Sigmoid colon (tissue), 7 donors: ENCODE data around the gene NT5C3A. TPM values are rescaled to one million over a fixed set of nuclear protein-coding genes. Genes with fewer than 3 reads are reported as not detected.
"Not testable (repeated sequence)": the region's sequence is repeated elsewhere in the genome, so short reads cannot be mapped to it uniquely, and the experiment has no call there.

Experiments
- DNase-seq: peaks from one replicate; pipeline ENCODE4 v3.0.0-alpha.2; 2019
- H3K27ac ChIP-seq, 4 donors: fragments of 200-600 bp; sonication (generic); one replicate each; pipeline ENCODE4 v1.5.1; 2016 to 2019; ENCODE audit warnings: mild to moderate bottlenecking in 1 of 4
- H3K27me3 ChIP-seq, 3 donors: fragments of 200-600 bp; sonication (generic); one replicate each; pipeline ENCODE4 v1.5.1; 2019; ENCODE audit warnings: mild to moderate bottlenecking in 1 of 3
- H3K36me3 ChIP-seq, 4 donors: fragments of 200-600 bp; sonication (generic); one replicate each; pipeline ENCODE4 v1.5.1; 2016 to 2019
- H3K4me1 ChIP-seq, 4 donors: fragments of 200-600 bp; sonication (generic); one replicate each; pipeline ENCODE4 v1.5.1; 2017 to 2019
- H3K4me3 ChIP-seq, 4 donors: fragments of 200-600 bp; sonication (generic); one replicate each; pipeline ENCODE4 v1.5.1; 2017 to 2019; ENCODE audit warnings: mild to moderate bottlenecking in 2 of 4, moderate library complexity in 1 of 4
- H3K9me3 ChIP-seq, 4 donors: fragments of 200-600 bp in 3 of 4; sonication (generic) in 3 of 4; one replicate each; pipeline versions ENCODE4 v1.5.1 to v1.6.1; 2013 to 2019
- CTCF ChIP-seq, 4 experiments: fragments of 450-650 bp in 3 of 4; fragments of 200-600 bp in 1 of 4; IDR thresholded peaks; one replicate each; pipeline ENCODE4 v1.5.1; 2016 to 2019; ENCODE audit warnings: antibody characterized with exemption in 4 of 4, mild to moderate bottlenecking in 3 of 4, moderate library complexity in 2 of 4
- EP300 ChIP-seq, 4 donors: sonication (generic); formaldehyde crosslinking; IDR thresholded peaks; one replicate each; pipeline ENCODE4 v1.6.1; 2017; ENCODE audit warnings: antibody characterized with exemption in 4 of 4
- POLR2A ChIP-seq, 2 donors: fragments of 450-650 bp; IDR thresholded peaks; one replicate each; pipeline ENCODE4 v1.6.1; 2016; ENCODE audit warnings: antibody characterized with exemption in 2 of 2, mild to moderate bottlenecking in 2 of 2, moderate library complexity in 2 of 2
- POLR2AphosphoS5 ChIP-seq, 4 donors: sonication (generic); formaldehyde crosslinking; IDR thresholded peaks; one replicate each; pipeline ENCODE4 v1.6.1; 2017; ENCODE audit warnings: antibody characterized with exemption in 4 of 4
- WGBS, 2 donors: extraction: QIAGEN DNeasy Blood & Tissue Kit; methylation state at CpG; one replicate each; pipeline ENCODE4 v1.1.7; 2013; 5-methylcytosine and 5-hydroxymethylcytosine counted together
- intact Hi-C: fragments of 100-400 bp; cut with DNase I; formaldehyde crosslinking; loops from one replicate; pipeline ENCODE4 v1.15.1; 2023
- polyA plus RNA-seq, 3 donors: library from polyadenylated mRNA; stranded (reverse); fragments of 200-250 nt; gene quantifications; one replicate each; pipeline ENCODE4 v1.2.3, GENCODE V29; 2013
- total RNA-seq, 4 donors: library from RNA; depleted of rRNA; stranded (reverse); fragments of >200 nt; gene quantifications; one replicate each; pipeline ENCODE4 v1.1.0, GENCODE V29; 2016
- donor health status: healthy with polysubstance abuse.
- donor health status: Bipolar disorder and iron deficiency.
- donor health status: healthy.

The NT5C3A gene
- total and polyA plus RNA-seq, 7 donors = 20.6 to 270 (median 29.6) TPM

- no peak overlapping the region for H3K4me3 ChIP-seq
- H3K9me3 ChIP-seq = no peaks in the 10 kb centered on the region
- no peaks in the 10 kb centered on the region for H3K4me1 ChIP-seq
- H3K27me3 ChIP-seq = no peaks in the 10 kb centered on the region
- H3K27ac ChIP-seq = no peak overlapping the region
- TF ChIP-seq POLR2AphosphoS5 (IDR thresholded peaks at IDR 0.05) = no peak
- no peak for TF ChIP-seq EP300 (IDR thresholded peaks at IDR 0.05)
- TF ChIP-seq CTCF (IDR thresholded peaks at IDR 0.05) = no peak
- TF ChIP-seq POLR2A (IDR thresholded peaks at IDR 0.05) = no peak
- no peak for DNase-seq
- intact Hi-C loops = no loop called here
- WGBS, 2 donors = 92 to 97% methylated on average over 2 of the region's 2 CpGs
- peaks cover 0 to 35% (median 4%) of the 10 kb centered on the region in 4 donors for H3K36me3 ChIP-seq
Observed at GRCh38 chr7:33009734-33010133, 52.8 kb downstream of the NT5C3A start.

DNA sequence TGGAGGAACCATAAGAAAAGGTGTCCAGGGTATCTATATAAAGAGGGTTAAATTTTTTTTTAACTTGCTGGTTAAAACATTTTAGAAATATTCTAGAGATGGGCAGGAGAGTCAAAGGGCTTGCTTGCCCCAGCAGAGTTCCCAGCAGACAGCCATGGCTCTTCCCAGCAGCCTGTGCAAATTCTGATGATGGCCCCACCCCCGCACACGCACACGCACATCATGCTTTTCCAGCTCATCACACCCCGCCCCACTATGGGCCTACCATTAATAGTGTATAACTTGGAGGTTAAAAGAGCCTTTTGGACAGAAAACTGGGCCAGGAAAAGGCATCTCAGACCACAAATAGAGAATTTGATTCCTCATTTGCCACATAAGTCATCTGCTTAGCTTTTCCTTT is 56.9 kb downstream of the NT5C3A start:
- H3K4me1 ChIP-seq, H3K27ac ChIP-seq, H3K27me3 ChIP-seq, H3K4me3 ChIP-seq, H3K9me3 ChIP-seq, DNase-seq, intact Hi-C loops: not testable (repeated sequence)
- 96 to 98% methylated on average over 4 of the region's 4 CpGs for WGBS, 2 donors
- peaks cover 0 to 22% (median 0%) of the 10 kb centered on the region in 4 donors for H3K36me3 ChIP-seq

DNA sequence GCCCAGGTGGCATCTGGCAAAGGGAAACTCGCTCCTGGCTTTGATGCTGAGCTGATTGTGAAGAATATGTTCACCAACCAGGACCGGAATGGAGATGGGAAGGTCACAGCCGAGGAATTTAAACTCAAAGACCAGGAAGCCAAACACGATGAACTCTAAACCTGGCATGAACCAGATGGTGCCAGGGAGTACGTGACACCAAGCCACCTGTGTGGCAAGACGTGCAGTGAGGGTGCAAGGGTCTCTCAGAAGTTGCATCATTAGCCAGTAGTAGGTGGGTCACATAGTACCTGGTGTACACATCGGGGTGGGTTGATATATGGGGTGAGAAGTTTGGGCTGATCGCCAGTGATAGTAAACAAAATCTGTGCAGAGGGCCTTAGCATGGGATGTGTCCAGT is 57.4 kb downstream of the NT5C3A start:
- WGBS, 2 donors = 94 to 95% methylated on average over 8 of the region's 8 CpGs
- intact Hi-C loops, H3K4me1 ChIP-seq, H3K9me3 ChIP-seq, H3K27ac ChIP-seq, DNase-seq, H3K27me3 ChIP-seq, H3K4me3 ChIP-seq: not testable (repeated sequence)
- H3K36me3 ChIP-seq = peaks cover 0 to 22% (median 0%) of the 10 kb centered on the region in 4 donors

GRCh38 chr7:33004104-33004616 is 58.4 kb downstream of the NT5C3A start:
- H3K4me3 ChIP-seq, H3K27ac ChIP-seq, H3K4me1 ChIP-seq, H3K27me3 ChIP-seq, H3K9me3 ChIP-seq, DNase-seq, intact Hi-C loops: not testable (repeated sequence)
- peaks cover 0 to 22% (median 0%) of the 10 kb centered on the region in 4 donors for H3K36me3 ChIP-seq
- WGBS, 2 donors = 93 to 94% methylated on average over 10 of the region's 10 CpGs

- DNase-seq, H3K9me3 ChIP-seq, intact Hi-C loops, H3K27ac ChIP-seq, H3K4me3 ChIP-seq, H3K27me3 ChIP-seq: not testable (repeated sequence)
- H3K36me3 ChIP-seq = peaks cover 0 to 22% (median 0%) of the 10 kb centered on the region in 4 donors
- peaks cover 0 to 11% (median 7%) of the 10 kb centered on the region in 4 donors for H3K4me1 ChIP-seq
Observed at GRCh38 chr7:33003111-33003510, 59.5 kb downstream of the NT5C3A start.

DNA sequence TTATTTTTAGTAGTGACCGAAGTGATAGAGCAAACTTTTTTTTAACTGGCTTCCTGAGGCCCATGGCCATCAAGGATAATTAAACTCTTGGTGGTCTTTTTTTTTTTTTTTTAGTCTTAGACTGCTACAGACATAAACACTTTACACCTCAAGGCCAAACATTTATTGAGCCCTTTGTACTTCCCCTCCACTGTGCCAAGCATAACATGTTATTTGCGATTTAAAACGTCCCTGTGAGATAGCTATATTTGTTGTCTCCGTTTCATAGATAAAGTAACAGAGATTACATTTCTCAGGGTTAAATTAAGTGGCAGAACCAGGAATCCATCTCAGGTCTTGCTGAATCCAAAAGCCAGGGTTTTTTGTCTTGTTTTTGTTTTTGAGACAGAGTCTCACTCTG is 63.2 kb downstream of the NT5C3A start:
- H3K9me3 ChIP-seq, H3K27me3 ChIP-seq, H3K4me3 ChIP-seq, intact Hi-C loops, DNase-seq, H3K36me3 ChIP-seq: not testable (repeated sequence)
- WGBS, 2 donors = 17 to 47% methylated on average over 4 of the region's 4 CpGs
- H3K27ac ChIP-seq = peak overlapping the region; percentile 71 to 86 (median 77)
- peaks cover 0 to 18% (median 11%) of the 10 kb centered on the region in 4 donors for H3K4me1 ChIP-seq

GRCh38 chr7:32998361-32999171 is 64.0 kb downstream of the NT5C3A start:
- intact Hi-C loops, H3K9me3 ChIP-seq, H3K27me3 ChIP-seq, H3K36me3 ChIP-seq: not testable (repeated sequence)
- DNase-seq = peak; percentile 88
- H3K27ac ChIP-seq = peak overlapping the region; percentile 71 to 86 (median 77)
- 5 to 11% methylated on average over 14 of the region's 14 CpGs for WGBS, 2 donors
- H3K4me1 ChIP-seq = peaks cover 0 to 18% (median 11%) of the 10 kb centered on the region in 4 donors
- TF ChIP-seq POLR2AphosphoS5 (IDR thresholded peaks at IDR 0.05) = peak in 3 of 4 donors; percentile 31 to 63 (median 42)
- H3K4me3 ChIP-seq = peak overlapping the region in 3 of 4 donors; percentile 9 to 31 (median 25)

GRCh38 chr7:32997956-32998355 is 64.6 kb downstream of the NT5C3A start:
- H3K36me3 ChIP-seq = not testable (repeated sequence)
- 29 to 62% methylated on average over 3 of the region's 4 CpGs for WGBS, 2 donors
- peak overlapping the region; percentile 71 to 86 (median 77) for H3K27ac ChIP-seq

DNA sequence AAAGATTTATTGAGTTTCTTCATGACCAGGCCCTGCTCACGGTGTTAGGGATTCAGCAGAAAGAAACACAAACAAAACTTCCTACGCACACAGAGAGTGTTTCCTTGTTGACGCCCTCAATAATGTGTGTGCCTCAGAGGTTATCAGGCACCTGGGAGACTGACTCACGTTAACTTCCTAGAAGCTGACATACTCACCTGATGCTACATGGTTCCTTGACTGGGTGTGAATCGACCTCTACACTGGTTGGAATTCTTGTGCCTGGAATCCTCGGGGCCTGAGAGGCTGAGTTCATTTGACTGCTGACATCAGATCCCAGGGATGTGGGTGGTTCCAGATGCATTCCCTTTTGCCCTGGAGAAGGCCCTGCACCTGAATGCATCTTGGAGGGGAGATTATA is 69.8 kb downstream of the NT5C3A start:
- intact Hi-C loops, DNase-seq, H3K9me3 ChIP-seq, H3K4me3 ChIP-seq, H3K36me3 ChIP-seq, H3K27ac ChIP-seq, H3K27me3 ChIP-seq: not testable (repeated sequence)
- 14 to 40% methylated on average over 6 of the region's 6 CpGs for WGBS, 2 donors
- H3K4me1 ChIP-seq = peaks cover 0 to 17% (median 11%) of the 10 kb centered on the region in 4 donors

More at GRCh38 chr7:32997956-32998355, 64.6 kb downstream of the NT5C3A start:
- intact Hi-C loops, H3K27me3 ChIP-seq, DNase-seq, H3K9me3 ChIP-seq: not testable (repeated sequence)
- Histone ChIP-seq H3K4me1 (peaks cover 0 to 18% (median 11%) of the 10 kb centered on the region in 4 donors), H3K4me3 (peak overlapping the region in 3 of 4 donors; percentile 9 to 31 (median 25))

GRCh38 chr7:32991975-32992700 is 70.4 kb downstream of the NT5C3A start:
- H3K27me3 ChIP-seq, H3K36me3 ChIP-seq, H3K9me3 ChIP-seq, H3K4me3 ChIP-seq, intact Hi-C loops, DNase-seq: not testable (repeated sequence)
- Histone ChIP-seq H3K4me1 (peaks cover 0 to 12% (median 9%) of the 10 kb centered on the region in 4 donors), H3K27ac (peak overlapping the region in 1 of 4 donors; percentile 70)
- WGBS, 2 donors = 44 to 59% methylated on average over 9 of the region's 9 CpGs

DNA sequence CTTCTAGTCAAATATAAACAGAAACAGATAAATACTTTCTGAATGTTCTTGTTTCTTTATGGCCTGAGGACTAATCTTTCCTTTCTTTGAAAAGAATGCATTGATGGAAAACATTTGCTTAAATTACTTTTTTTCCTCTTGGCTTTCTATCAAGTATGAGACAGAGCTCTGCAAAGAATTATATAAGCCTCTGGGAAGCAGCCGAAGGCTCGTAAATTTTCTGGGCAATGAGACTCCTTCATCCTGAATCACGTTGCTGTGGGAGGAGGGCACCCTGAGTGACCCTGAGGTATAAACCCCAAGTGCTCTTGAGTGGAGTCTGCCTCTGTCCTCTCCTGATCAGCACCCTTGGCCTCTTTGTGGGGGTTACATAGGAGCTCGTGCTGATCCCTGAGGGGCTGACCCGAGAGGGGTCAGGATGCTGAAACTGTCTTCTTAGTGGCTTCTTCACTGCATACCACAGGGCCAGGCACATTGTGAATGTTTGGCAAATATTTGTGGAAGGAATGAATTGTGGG is 71.4 kb downstream of the NT5C3A start:
- intact Hi-C loops, DNase-seq, H3K27me3 ChIP-seq, H3K9me3 ChIP-seq, H3K36me3 ChIP-seq, H3K4me3 ChIP-seq: not testable (repeated sequence)
- Histone ChIP-seq H3K27ac (peak overlapping the region; percentile 49 to 70 (median 54)), H3K4me1 (peaks cover 0 to 12% (median 9%) of the 10 kb centered on the region in 4 donors)
- 36 to 37% methylated on average over 4 of the region's 5 CpGs for WGBS, 2 donors
